HepG2 (cell line): Measurements from ENCODE around the gene NKAIN4. TPM values are rescaled to one million over a fixed set of nuclear protein-coding genes. Genes with fewer than 3 reads are reported as not detected.

Experiments
- AKNA ChIP-seq: sonication (generic); formaldehyde crosslinking; IDR thresholded peaks from 2 replicates; pipeline ENCODE4 v1.4.0; 2020; ENCODE audit warnings: missing genetic modification reagents, borderline replicate concordance
- BCLAF1 ChIP-seq: fragments of 450-650 bp; IDR thresholded peaks from 2 replicates; pipeline ENCODE4 v1.6.1; 2017; ENCODE audit warnings: mild to moderate bottlenecking
- HES4 ChIP-seq: sonication (generic); formaldehyde crosslinking; IDR thresholded peaks from 2 replicates; pipeline ENCODE4 v1.9.0; 2021; ENCODE audit warnings: mild to moderate bottlenecking, missing genetic modification reagents, borderline replicate concordance
- NFIC ChIP-seq: IDR thresholded peaks from 2 replicates; pipeline ENCODE4 v1.6.1; 2012; ENCODE audit warnings: mild to moderate bottlenecking, low read length, inconsistent platforms
- PAWR ChIP-seq: sonication (generic); formaldehyde crosslinking; IDR thresholded peaks from 2 replicates; pipeline ENCODE4 v1.4.0; 2020; ENCODE audit warnings: missing genetic modification reagents, mild to moderate bottlenecking, borderline replicate concordance
- STAG1 ChIP-seq: sonication (generic); formaldehyde crosslinking; IDR thresholded peaks from 2 replicates; pipeline ENCODE4 v1.4.0; 2020; ENCODE audit warnings: missing genetic modification reagents
- SUZ12 ChIP-seq: fragments of 150-350 bp; IDR thresholded peaks from 2 replicates; pipeline ENCODE4 v1.6.1; 2014; ENCODE audit warnings: low read depth, low read length
- ZBED4 ChIP-seq: sonication (generic); formaldehyde crosslinking; IDR thresholded peaks from 2 replicates; pipeline ENCODE4 v1.4.0; 2020; ENCODE audit warnings: missing genetic modification reagents, borderline replicate concordance
- ZFY ChIP-seq: sonication (generic); formaldehyde crosslinking; IDR thresholded peaks from 2 replicates; pipeline ENCODE4 v1.4.0; 2020; ENCODE audit warnings: missing genetic modification reagents
- ZKSCAN5 ChIP-seq: sonication (generic); formaldehyde crosslinking; IDR thresholded peaks from 2 replicates; pipeline ENCODE4 v1.5.1; 2020; ENCODE audit warnings: mild to moderate bottlenecking, missing genetic modification reagents
- ZNF207 ChIP-seq: fragments of 450-650 bp; IDR thresholded peaks from 2 replicates; pipeline ENCODE4 v1.6.1; 2016; ENCODE audit warnings: antibody characterized with exemption, borderline replicate concordance
- ZNF292 ChIP-seq: sonication (generic); formaldehyde crosslinking; IDR thresholded peaks from 2 replicates; pipeline ENCODE4 v1.8.1; 2022; ENCODE audit warnings: mild to moderate bottlenecking, low read depth, missing genetic modification reagents, borderline replicate concordance
- ZNF484 ChIP-seq: sonication (generic); formaldehyde crosslinking; IDR thresholded peaks from 2 replicates; pipeline ENCODE4 v1.5.1; 2020; ENCODE audit warnings: mild to moderate bottlenecking, low read depth, missing genetic modification reagents, borderline replicate concordance
- ZNF616 ChIP-seq: sonication (generic); formaldehyde crosslinking; IDR thresholded peaks from 2 replicates; pipeline ENCODE4 v1.5.0; 2020; ENCODE audit warnings: low read depth, mild to moderate bottlenecking, missing genetic modification reagents
- ZNF703 ChIP-seq: sonication (generic); formaldehyde crosslinking; IDR thresholded peaks from 2 replicates; pipeline ENCODE4 v1.5.1; 2020; ENCODE audit warnings: missing genetic modification reagents, mild to moderate bottlenecking, moderate library complexity, borderline replicate concordance
- ZNF781 ChIP-seq: sonication (generic); formaldehyde crosslinking; IDR thresholded peaks from 2 replicates; pipeline ENCODE4 v1.5.1; 2020; ENCODE audit warnings: borderline replicate concordance, mild to moderate bottlenecking, missing genetic modification reagents; ENCODE audit errors: not compliant biosample characterization
- polyA plus RNA-seq, 8 experiments: library from polyadenylated mRNA; depleted of rRNA in 3 of 8; stranded (reverse) in 7 of 8; unstranded in 1 of 8; fragments of >200 nt; fragmentation: Illumina TruSeq in 4 of 8; extraction: Trizol in 4 of 8; gene quantifications; 2 replicates each; pipeline versions ENCODE4 v1.2.1 to v1.2.3, GENCODE V29; 2011 to 2016; ENCODE audit warnings: low read depth in 4 of 8, missing spikeins in 1 of 8, mixed read lengths in 1 of 8; ENCODE audit not compliant: insufficient read depth in 1 of 8
- total RNA-seq, 5 experiments: library from RNA; depleted of rRNA; stranded (reverse); fragments of >200 nt; fragmentation: Illumina TruSeq; extraction: Trizol; gene quantifications; 2 replicates each; pipeline ENCODE4 v1.2.3, GENCODE V29; 2016; ENCODE audit warnings: low read depth in 1 of 5

NKAIN4 gene
- total and polyA plus RNA-seq, 2 of the 13 experiments (the other 11 are each of a cell fraction or from before 2014, with no cell fraction given), result not detected

- TF ChIP-seq AKNA (CRISPR knock-in tag), result no peak
- no peak for TF ChIP-seq ZNF292 (CRISPR knock-in tag)
- TF ChIP-seq ZNF616 (CRISPR knock-in tag), result no peak
- TF ChIP-seq ZFY, result peak; percentile 41; the same call in 1 of the 2 replicates
- no peak for TF ChIP-seq SUZ12
- TF ChIP-seq ZKSCAN5, result no peak
- peak; percentile 65 for TF ChIP-seq STAG1 (CRISPR knock-in tag)
- TF ChIP-seq ZNF781 (CRISPR knock-in tag), result peak; percentile 56
- no peak for TF ChIP-seq ZNF484 (CRISPR knock-in tag)
- peak; percentile 28; the same call in 1 of the 2 replicates for TF ChIP-seq ZBED4
- no peak for TF ChIP-seq NFIC
- no peak for TF ChIP-seq ZNF207
- no peak for TF ChIP-seq PAWR (CRISPR knock-in tag)
- no peak for TF ChIP-seq BCLAF1
- no peak; the same call in 1 of the 2 replicates for TF ChIP-seq HES4 (CRISPR knock-in tag)
- no peak for TF ChIP-seq ZNF703 (CRISPR knock-in tag)
Observed at GRCh38 chr20:63230800-63231268, 23.4 kb downstream of the NKAIN4 start (continued).
